ENCODE results near the gene ADRA1B. TPM values are rescaled to one million over a fixed set of nuclear protein-coding genes. Genes with fewer than 3 reads are reported as not detected.

The ADRA1B gene
- total RNA-seq, 1 donor from 2014 or later, result 2.9 TPM

DNA sequence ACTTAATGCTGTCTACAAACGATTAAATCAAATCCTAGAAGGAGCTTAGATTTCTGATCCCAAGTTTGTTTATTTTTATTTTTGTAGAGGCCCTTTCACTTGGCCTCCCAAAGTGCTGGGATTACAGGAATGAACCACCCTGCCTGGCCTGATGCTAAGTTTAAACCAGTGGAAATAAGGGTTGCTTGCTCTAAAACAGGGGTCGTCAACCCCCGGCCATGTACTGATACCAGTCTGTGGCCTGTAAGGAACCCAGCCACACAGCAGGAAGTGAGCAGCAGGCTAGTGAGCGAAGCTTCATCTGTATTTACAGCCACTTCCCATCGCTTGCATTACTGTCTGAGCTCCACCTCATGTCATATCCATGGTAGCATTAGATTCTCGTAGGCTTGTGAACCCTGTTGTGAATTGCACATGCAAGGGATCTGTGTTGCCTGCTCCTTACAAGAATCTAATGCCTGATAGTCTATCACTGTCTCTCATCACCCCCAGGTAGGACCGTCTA, 104.0 kb downstream of the ADRA1B start:
- Mint-ChIP-seq H3K4me3 (no peak overlapping the region), H3K4me1 (ENCODE audit: unreplicated experiment) (peaks cover 10% of the 10 kb centered on the region), H3K27me3 (no peaks in the 10 kb centered on the region), H3K9me3 (no peaks in the 10 kb centered on the region), H3K36me3 (peaks cover 5% of the 10 kb centered on the region), H3K27ac (no peak overlapping the region)
- no peak for TF ChIP-seq CTCF (conservative IDR thresholded peaks at IDR 0.05)
- no peak for DNase-seq (ENCODE audit: extremely low spot score, unreplicated experiment)

- Mint-ChIP-seq H3K9me3 (no peaks in the 10 kb centered on the region), H3K4me3 (no peak overlapping the region), H3K4me1 (ENCODE audit: unreplicated experiment) (peaks cover 10% of the 10 kb centered on the region), H3K27ac (no peak overlapping the region), H3K27me3 (no peaks in the 10 kb centered on the region), H3K36me3 (peaks cover 9% of the 10 kb centered on the region)
- no peak for DNase-seq (ENCODE audit: extremely low spot score, unreplicated experiment)
- no peak for TF ChIP-seq CTCF (conservative IDR thresholded peaks at IDR 0.05)
These were observed 104.7 kb downstream of the ADRA1B start for GRCh38 chr5:160020964-160021363.

- DNase-seq (ENCODE audit: extremely low spot score, unreplicated experiment), result no peak
- peak overlapping the region; percentile 11 for H3K27ac Mint-ChIP-seq
- H3K4me3 Mint-ChIP-seq, result no peak overlapping the region
- peaks cover 11% of the 10 kb centered on the region for H3K36me3 Mint-ChIP-seq
- no peaks in the 10 kb centered on the region for H3K9me3 Mint-ChIP-seq
- H3K27me3 Mint-ChIP-seq, result no peaks in the 10 kb centered on the region
- peak; percentile 90 for TF ChIP-seq CTCF (conservative IDR thresholded peaks at IDR 0.05)
- H3K4me1 Mint-ChIP-seq (ENCODE audit: unreplicated experiment), result peaks cover 10% of the 10 kb centered on the region
These were observed 105.7 kb downstream of the ADRA1B start for GRCh38 chr5:160021831-160022446.

Other genes starting within 250 kb of the ADRA1B start
- gene TTC1, start 92.7 kb downstream of the ADRA1B start, total RNA-seq (ENCODE audit: low replicate concordance), result 34.6 and 43.1 TPM in 2 replicates
- 28.8 and 29.2 TPM in 2 replicates for gene PWWP2A, start 203.0 kb downstream of the ADRA1B start, total RNA-seq (ENCODE audit: low replicate concordance)